Subcutaneous adipose tissue (tissue), 4 donors: ENCODE measurements around the gene CARNS1. TPM values are rescaled to one million over a fixed set of nuclear protein-coding genes. Genes with fewer than 3 reads are reported as not detected.

Experiments
- CTCF ChIP-seq: fragments of 450-650 bp; IDR thresholded peaks from one replicate; pipeline ENCODE4 v1.5.1; 2016; ENCODE audit warnings: low read depth, mild to moderate bottlenecking, control low read depth, antibody characterized with exemption, moderate library complexity
- total RNA-seq, 4 donors: library from RNA; depleted of rRNA; stranded (reverse); fragments of >200 nt; gene quantifications; one replicate each; pipeline ENCODE4 v1.1.0, GENCODE V29; 2016

Gene CARNS1
- total RNA-seq, 4 donors from 2014 or later, result 0.17 to 0.38 (median 0.22) TPM; not detected in 1

- TF ChIP-seq CTCF, result no peak
These were observed 42.0 kb downstream of the CARNS1 start for GRCh38 chr11:67457453-67457852.

- TF ChIP-seq CTCF, result no peak
These were observed 42.8 kb downstream of the CARNS1 start for GRCh38 chr11:67458266-67458665.

GRCh38 chr11:67463186-67463585 is 47.7 kb downstream of the CARNS1 start:
- TF ChIP-seq CTCF, result no peak

GRCh38 chr11:67463680-67464410 is 48.4 kb downstream of the CARNS1 start:
- TF ChIP-seq CTCF, result no peak

GRCh38 chr11:67464411-67465188 is 49.1 kb downstream of the CARNS1 start:
- TF ChIP-seq CTCF, result no peak

GRCh38 chr11:67465189-67465510 is 49.7 kb downstream of the CARNS1 start:
- TF ChIP-seq CTCF, result no peak

GRCh38 chr11:67466367-67466766 is 50.9 kb downstream of the CARNS1 start:
- TF ChIP-seq CTCF, result no peak
